K562 (cell line): ENCODE measurements around the gene PDE1A. TPM values are rescaled to one million over a fixed set of nuclear protein-coding genes. Genes with fewer than 3 reads are reported as not detected.

Experiments
- ATAC-seq: fragments of 200-7000 bp; cut with Tn5 transposase; 3 replicates; pipeline ENCODE4 v1.9.1; 2020; ENCODE audit warnings: moderate library complexity
- BruUV-seq: library from RNA; stranded (reverse); fragments of 400-500 nt; replicated peaks from 2 replicates; lab custom pipeline; 2021; lab: Mats Ljungman, UMichigan
- CTCF ChIA-PET: fragments of 300-600 bp; formaldehyde crosslinking; extraction: SDS; loops from one replicate; lab custom pipeline; 2021; ENCODE audit warnings: low intra/inter-chr PET ratio; lab: Yijun Ruan, JAX
- POLR2A ChIA-PET: fragments of 300-600, 350-650 bp; sonication (Branson Sonifier 250); formaldehyde crosslinking; extraction: SDS; loops from one replicate; lab custom pipeline; 2021; ENCODE audit warnings: antibody characterized with exemption, inconsistent platforms; lab: Yijun Ruan, JAX
- DNase-seq, 4 experiments: peaks; one replicate each; pipeline versions ENCODE4 v3.0.0 to v3.0.0-alpha.2; 2011 to 2018; ENCODE audit warnings: low spot score in 3 of 4, mixed read lengths in 3 of 4; ENCODE audit errors: extremely low read depth in 1 of 4
- FAIRE-seq: peaks from 2 replicates; lab custom pipeline; 2011; peaks lifted over from hg19 to GRCh38; lab: Jason Lieb, UNC
- H2AFZ ChIP-seq: 2 replicates; pipeline ENCODE4 v1.6.0; 2011; ENCODE audit warnings: low read depth, low read length, control low read depth, inconsistent platforms
- H3K27ac ChIP-seq: fragments of 200-600 bp; 3 replicates; pipeline ENCODE4 v1.8.0; 2011; ENCODE audit warnings: low read depth, mild to moderate bottlenecking, control low read depth, inconsistent platforms, low read length, moderate library complexity, mixed read lengths; ENCODE audit errors: extremely low read depth
- H3K27me3 ChIP-seq, 2 experiments: fragments of 300-600 bp in 1 of 2; 2 replicates in 1 of 2; 3 replicates in 1 of 2; pipeline versions ENCODE4 v1.6.0 to v1.8.0; 2011; ENCODE audit warnings: inconsistent platforms in 2 of 2, low read length in 2 of 2, mild to moderate bottlenecking in 1 of 2, mixed read lengths in 1 of 2, moderate library complexity in 1 of 2; ENCODE audit not compliant: control insufficient read depth in 2 of 2, insufficient read depth in 2 of 2
- H3K36me3 ChIP-seq: fragments of 300-600 bp; 3 replicates; pipeline ENCODE4 v1.8.0; 2011; ENCODE audit warnings: mild to moderate bottlenecking, low read length, inconsistent platforms; ENCODE audit not compliant: control insufficient read depth, insufficient read depth
- H3K4me1 ChIP-seq, 2 experiments: fragments of 200-600 bp in 1 of 2; replicated peaks in 1 of 2; 2 replicates in 1 of 2; 3 replicates in 1 of 2; pipeline versions ENCODE4 v1.5.1 to v1.8.0; 2011; ENCODE audit warnings: inconsistent platforms in 2 of 2, low read length in 2 of 2, mild to moderate bottlenecking in 1 of 2, mixed read lengths in 1 of 2, moderate library complexity in 1 of 2; ENCODE audit not compliant: control insufficient read depth in 2 of 2, insufficient read depth in 2 of 2
- H3K4me2 ChIP-seq: 2 replicates; pipeline ENCODE4 v1.6.1; 2011; ENCODE audit warnings: low read length, control low read depth, inconsistent platforms, mixed read lengths; ENCODE audit not compliant: insufficient read depth
- H3K4me3 ChIP-seq: fragments of 200-600 bp; sonication (generic), shearing (Covaris generic); 2 replicates; pipeline ENCODE4 v1.5.1; 2016; ENCODE audit warnings: control low read depth, inconsistent platforms
- H3K79me2 ChIP-seq: fragments of 200-600 bp; 3 replicates; pipeline ENCODE4 v1.8.0; 2011; ENCODE audit warnings: low read length, inconsistent platforms; ENCODE audit not compliant: control insufficient read depth, insufficient read depth
- H3K9ac ChIP-seq, 2 experiments: 2 replicates each; pipeline versions ENCODE4 v1.6.0 to v1.6.1; 2011; ENCODE audit warnings: low read depth in 2 of 2, low read length in 2 of 2, control low read depth in 1 of 2, inconsistent platforms in 1 of 2, mild to moderate bottlenecking in 1 of 2, mixed read lengths in 1 of 2; ENCODE audit not compliant: insufficient read depth in 1 of 2
- H3K9me1 ChIP-seq: one replicate; pipeline ENCODE4 v1.6.0; 2011; ENCODE audit warnings: inconsistent platforms, mild to moderate bottlenecking, low read length, moderate library complexity; ENCODE audit not compliant: control insufficient read depth, insufficient read depth
- H3K9me3 ChIP-seq: replicated peaks from 2 replicates; pipeline ENCODE4 v1.5.1; 2011; ENCODE audit warnings: low read depth, low read length, inconsistent platforms; ENCODE audit not compliant: control insufficient read depth, insufficient read depth
- H4K20me1 ChIP-seq: replicated peaks from 2 replicates; pipeline ENCODE4 v1.6.1; 2011; ENCODE audit warnings: low read length, inconsistent platforms, mixed read lengths; ENCODE audit not compliant: control insufficient read depth, insufficient read depth
- EP400 ChIP-seq: fragments of 450-650 bp; IDR thresholded peaks from 2 replicates; pipeline ENCODE4 v1.6.1; 2017; ENCODE audit warnings: antibody characterized with exemption, mild to moderate bottlenecking, moderate library complexity
- MAFG ChIP-seq: fragments of 450-650 bp; conservative IDR thresholded peaks from 2 replicates; pipeline ENCODE4 v1.6.1; 2016; ENCODE audit warnings: missing genetic modification characterization, missing compliant biosample characterization
- PHF21A ChIP-seq: fragments of 450-650 bp; IDR thresholded peaks from 2 replicates; pipeline ENCODE4 v1.6.1; 2017; ENCODE audit warnings: low read depth, borderline replicate concordance
- PRPF4 ChIP-seq: fragments of 200-400 bp; formaldehyde crosslinking; IDR thresholded peaks from one replicate; pipeline ENCODE4 v1.6.1; 2017; ENCODE audit warnings: low read length, low read depth, mild to moderate bottlenecking; ENCODE audit not compliant: insufficient read depth, poor library complexity, severe bottlenecking
- RBFOX2 ChIP-seq: fragments of 200-400 bp; formaldehyde crosslinking; IDR thresholded peaks from 2 replicates; pipeline ENCODE4 v1.6.1; 2017; ENCODE audit warnings: low read depth, mild to moderate bottlenecking, low read length, moderate library complexity
- RFX7 ChIP-seq: fragments of 250-450 bp; sonication (Bioruptor Pico); IDR thresholded peaks from 2 replicates; pipeline ENCODE4 v1.5.1; 2021; ENCODE audit warnings: mild to moderate bottlenecking
- ZNF764 ChIP-seq: fragments of 250-450 bp; sonication (Bioruptor Pico); IDR thresholded peaks from 2 replicates; pipeline ENCODE4 v1.4.0; 2020; ENCODE audit warnings: low read depth, mild to moderate bottlenecking, moderate library complexity
- in situ Hi-C: fragments of 300-500 bp; cut with MboI; formaldehyde crosslinking; loops from 4 replicates; pipeline ENCODE4 v1.15.0; 2018; ENCODE audit warnings: inconsistent platforms, mixed read lengths
- intact Hi-C: fragments of 100-400 bp; cut with micrococcal nuclease; formaldehyde crosslinking; loops from 2 replicates; pipeline ENCODE4 v1.14.2; 2022
- polyA plus RNA-seq, 8 experiments: library from polyadenylated mRNA; depleted of rRNA in 4 of 8; stranded (reverse) in 5 of 8; unstranded in 3 of 8; fragments of >200 nt; fragmentation: Nextera tagmentation in 2 of 8; fragmentation: Illumina TruSeq in 1 of 8; extraction: Ambion mirVana in 2 of 8; extraction: Trizol in 1 of 8; gene quantifications; 2 replicates each; pipeline versions ENCODE4 v1.2.1 to v1.2.3, GENCODE V29; 2011 to 2014; ENCODE audit warnings: inconsistent platforms in 1 of 8, missing spikeins in 1 of 8
- total RNA-seq, 7 experiments: library from RNA; depleted of rRNA in 6 of 7; stranded (reverse); fragments of >200 nt in 6 of 7; fragmentation: Illumina TruSeq in 2 of 7; extraction: Trizol in 2 of 7; gene quantifications; 2 replicates each; pipeline versions ENCODE4 v1.2.1 to v1.2.3, GENCODE V29; 2011 to 2021; ENCODE audit warnings: low replicate concordance in 1 of 7

PDE1A gene
- total and polyA plus RNA-seq, 9 of the 15 experiments (the other 6 are each of a cell fraction or from before 2014, with no cell fraction given): 0.14 to 0.91 (median 0.32) TPM

- TF ChIP-seq PHF21A (no peak), RFX7 (CRISPR knock-in tag) (no peak)
Observed at GRCh38 chr2:182447163-182447562, 20.3 kb upstream of the PDE1A start (continued).

DNA sequence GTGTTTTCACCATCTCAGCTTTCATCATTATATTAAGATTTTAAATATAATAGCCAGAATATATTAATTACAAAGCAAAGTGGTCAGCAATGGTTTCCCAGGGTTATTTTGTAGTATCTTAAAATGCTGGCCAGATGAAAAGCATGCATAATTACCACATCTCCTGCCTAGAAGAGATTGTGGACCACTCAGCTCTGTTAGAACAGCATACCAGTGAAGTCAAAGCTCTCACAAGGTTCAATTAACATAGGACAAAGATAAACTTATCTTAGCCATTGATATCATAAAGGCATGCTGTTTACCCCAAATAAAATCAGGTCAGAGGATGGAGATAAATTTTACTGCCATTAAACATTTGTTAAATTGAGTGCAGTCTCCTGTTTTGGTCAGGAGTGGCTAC lies 19.3 kb upstream of the PDE1A start:
- Histone ChIP-seq H3K27ac (no peak overlapping the region), H3K36me3 (no peaks in the 10 kb centered on the region), H3K4me2 (no peak overlapping the region), H3K9me3 (no peaks in the 10 kb centered on the region), H2AFZ (no peak overlapping the region), H3K79me2 (no peaks in the 10 kb centered on the region), H3K4me3 (no peak overlapping the region), H3K9me1 (no peaks in the 10 kb centered on the region), H4K20me1 (no peaks in the 10 kb centered on the region), H3K4me1 (no peaks in the 10 kb centered on the region), H3K9ac (no peak overlapping the region), H3K27me3 (no peaks in the 10 kb centered on the region)
- intact Hi-C loops: no loop called here
- ChIA-PET CTCF (no interaction called here), POLR2A (no interaction called here)
- DNase-seq: no peak
- BruUV-seq: no TSS peak
- TF ChIP-seq MAFG: no peak
- TF ChIP-seq PRPF4: no peak
- no peak for TF ChIP-seq ZNF764 (CRISPR knock-in tag)
- TF ChIP-seq EP400: no peak
- TF ChIP-seq RBFOX2: no peak
- in situ Hi-C loops: no loop called here
- no peak for ATAC-seq
- FAIRE-seq: no peak
